NCI-H2029 treated with DMSO at 0.1 percent for 48 hours (cell line): ENCODE measurements around the gene ERBB3.
A peak's percentile ranks its signal among the peaks of the same experiment; 100 is the strongest.
"Not testable (repeated sequence)": the region's sequence is repeated elsewhere in the genome, so short reads cannot be mapped to it uniquely, and the experiment has no call there.

ENCODE experiments used
- DNase-seq: peaks from one replicate; lab custom pipeline; 2025; lab: John Stamatoyannopoulos, UW

ERBB3 gene

GRCh38 chr12:56116267-56117081 lies 36.5 kb downstream of the ERBB3 start, which contains the start of gene RPL41:
TSS of gene RPL41 (plus strand) at chr12:56116633.
- peak; percentile 98 for DNase-seq

GRCh38 chr12:56117082-56117706 lies 37.2 kb downstream of the ERBB3 start:
- not testable (repeated sequence) for DNase-seq

GRCh38 chr12:56117778-56118687 lies 38.1 kb downstream of the ERBB3 start, which contains the start of gene ZC3H10:
TSS of gene ZC3H10 (plus strand) at chr12:56118266. CDS start at chr12:56120563, 2,297 bp downstream.
- DNase-seq = peak; percentile 96

GRCh38 chr12:56118688-56119357 lies 38.9 kb downstream of the ERBB3 start:
- no peak for DNase-seq

- DNase-seq = peak; percentile 74
Measured at GRCh38 chr12:56119361-56119796, 39.4 kb downstream of the ERBB3 start.

- DNase-seq = no peak
Measured at GRCh38 chr12:56120158-56120846, 40.3 kb downstream of the ERBB3 start.

- no peak for DNase-seq
Measured at GRCh38 chr12:56121204-56121870, 41.4 kb downstream of the ERBB3 start.

GRCh38 chr12:56122637-56123036 lies 42.7 kb downstream of the ERBB3 start:
- DNase-seq = no peak

- DNase-seq = no peak
Measured at GRCh38 chr12:56124133-56124532, 44.2 kb downstream of the ERBB3 start.

- no peak for DNase-seq
Measured at GRCh38 chr12:56126732-56127239, 46.8 kb downstream of the ERBB3 start.

- DNase-seq = no peak
Measured at GRCh38 chr12:56127485-56127887, 47.5 kb downstream of the ERBB3 start.

- DNase-seq = peak; percentile 98
Measured at GRCh38 chr12:56127888-56128669, 48.1 kb downstream of the ERBB3 start, which contains the start of gene ESYT1. TSS of gene ESYT1 (plus strand) at chr12:56128267. CDS start at chr12:56128320, 53 bp downstream.

GRCh38 chr12:56128670-56129205 lies 48.8 kb downstream of the ERBB3 start:
- DNase-seq = no peak

- no peak for DNase-seq
Measured at GRCh38 chr12:56129206-56129941, 49.4 kb downstream of the ERBB3 start.

- DNase-seq = no peak
Measured at GRCh38 chr12:56129942-56130495, 50.1 kb downstream of the ERBB3 start.

- DNase-seq = no peak
Measured at GRCh38 chr12:56130876-56131275, 50.9 kb downstream of the ERBB3 start.

- no peak for DNase-seq
Measured at GRCh38 chr12:56134897-56135296, 54.9 kb downstream of the ERBB3 start.
